HG03342 (cell line): ENCODE measurements around the gene HDAC6.
"Not testable (repeated sequence)": the region's sequence is repeated elsewhere in the genome, so short reads cannot be mapped to it uniquely, and the experiment has no call there.

ENCODE experiments used
- ATAC-seq: cut with Tn5 transposase; IDR thresholded peaks from one replicate; pipeline ENCODE4 v1.9.1; 2021; ENCODE audit warnings: mild to moderate bottlenecking, moderate library complexity; ENCODE audit not compliant: unreplicated experiment

Gene HDAC6

DNA sequence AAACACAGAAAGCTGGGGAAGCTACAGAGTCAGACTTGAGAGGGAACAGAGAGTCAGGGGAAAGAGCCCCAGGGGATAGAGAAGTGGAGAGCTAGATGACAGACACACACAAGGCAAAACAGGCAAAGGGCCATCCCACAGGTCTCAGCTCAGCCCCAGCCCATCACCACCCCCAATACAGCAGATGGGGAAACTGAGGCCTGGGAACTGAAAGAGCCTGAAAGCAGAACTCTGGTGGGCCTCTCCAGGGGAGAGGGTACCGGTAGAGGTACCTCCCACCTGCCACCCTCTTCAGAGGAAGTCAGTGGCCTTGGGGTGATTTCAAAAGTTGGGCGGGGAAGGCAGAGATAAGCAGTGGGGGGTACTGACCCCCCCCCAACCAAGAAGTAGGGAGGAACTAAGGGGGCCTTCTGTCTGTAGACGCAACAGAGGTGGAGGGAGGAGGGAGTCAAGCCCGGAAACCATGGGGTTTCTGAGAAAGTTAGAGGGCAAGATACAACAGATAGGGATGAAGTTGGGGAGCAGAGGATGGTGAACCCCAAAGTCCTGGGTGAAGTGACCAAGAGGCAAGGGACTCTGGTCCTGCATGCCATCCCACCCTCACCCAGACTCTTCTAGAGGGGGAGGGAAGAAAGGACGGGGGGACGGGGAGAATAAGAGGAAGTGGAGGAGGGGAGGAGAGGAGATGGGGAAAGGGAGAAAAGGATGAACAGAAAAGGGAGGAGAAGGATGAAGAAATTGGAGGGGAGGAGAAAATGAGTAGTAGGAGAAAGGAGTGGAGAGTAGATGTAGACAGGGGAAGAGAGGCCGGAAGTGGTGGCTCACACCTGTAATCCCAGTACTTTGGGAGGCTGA is 12.3 kb upstream of the HDAC6 start:
- ATAC-seq: no peak

DNA sequence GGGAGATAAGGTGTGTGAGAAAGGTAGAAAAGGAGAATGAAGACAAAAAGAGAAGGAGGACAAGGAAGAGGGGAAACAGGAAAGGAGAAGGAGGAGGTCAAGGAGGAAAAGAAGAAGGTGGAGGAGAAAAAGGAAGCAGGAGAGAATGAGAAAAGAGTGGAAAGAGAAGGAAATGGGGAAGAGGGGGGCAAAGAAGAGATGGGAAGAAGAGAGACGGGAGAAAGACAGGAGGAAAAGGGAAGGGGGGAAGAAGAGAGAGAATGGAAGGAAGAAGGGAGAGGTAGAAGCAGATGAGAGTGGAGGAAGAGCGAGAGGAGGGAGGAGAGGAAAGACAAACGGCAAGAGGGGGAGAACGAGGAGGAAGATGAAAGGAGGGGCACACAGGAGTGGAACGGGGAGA is 11.4 kb upstream of the HDAC6 start:
- ATAC-seq: no peak

DNA sequence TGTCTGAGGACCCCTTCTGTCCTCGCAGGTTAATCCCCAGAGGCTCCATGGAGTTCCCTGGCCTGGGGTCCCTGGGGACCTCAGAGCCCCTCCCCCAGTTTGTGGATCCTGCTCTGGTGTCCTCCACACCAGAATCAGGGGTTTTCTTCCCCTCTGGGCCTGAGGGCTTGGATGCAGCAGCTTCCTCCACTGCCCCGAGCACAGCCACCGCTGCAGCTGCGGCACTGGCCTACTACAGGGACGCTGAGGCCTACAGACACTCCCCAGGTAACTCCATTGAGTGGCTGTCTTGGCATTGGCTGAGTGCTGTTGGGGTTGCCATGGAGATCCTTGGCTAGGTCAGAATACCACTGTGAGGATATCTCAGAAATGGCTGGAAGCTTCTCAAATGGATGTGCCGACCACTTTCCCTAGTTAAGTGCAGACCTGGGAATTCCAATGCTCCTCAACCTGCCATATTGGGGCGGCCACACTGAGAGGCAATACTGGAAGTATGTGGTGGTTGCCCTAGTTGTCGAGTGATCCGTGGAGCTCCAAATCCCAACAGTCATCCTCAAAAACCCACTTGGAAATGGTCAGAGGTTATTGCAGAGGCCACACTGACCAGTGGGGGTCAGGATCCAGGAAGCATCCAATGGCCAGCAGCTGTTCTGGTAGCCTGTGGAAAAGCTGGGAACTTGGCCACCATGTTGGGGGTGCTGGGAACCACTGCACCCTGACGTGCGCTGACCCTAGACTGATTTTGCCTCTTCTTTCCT is 10.6 kb upstream of the HDAC6 start:
- ATAC-seq: no peak

DNA sequence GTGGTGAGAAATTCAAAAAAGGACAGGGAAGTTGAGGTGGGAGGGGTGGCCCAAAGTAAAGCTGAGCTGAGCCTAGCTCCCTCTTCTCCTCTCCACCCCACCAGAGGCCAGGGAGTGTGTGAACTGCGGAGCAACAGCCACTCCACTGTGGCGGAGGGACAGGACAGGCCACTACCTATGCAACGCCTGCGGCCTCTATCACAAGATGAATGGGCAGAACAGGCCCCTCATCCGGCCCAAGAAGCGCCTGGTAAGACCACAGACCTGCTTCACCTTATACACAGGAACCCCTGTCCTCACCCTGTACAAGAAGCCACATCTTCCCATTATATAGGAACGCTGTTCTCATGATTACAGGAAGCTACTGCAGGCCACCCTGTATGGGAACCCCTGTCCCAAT is 9.6 kb upstream of the HDAC6 start:
- ATAC-seq: no peak

DNA sequence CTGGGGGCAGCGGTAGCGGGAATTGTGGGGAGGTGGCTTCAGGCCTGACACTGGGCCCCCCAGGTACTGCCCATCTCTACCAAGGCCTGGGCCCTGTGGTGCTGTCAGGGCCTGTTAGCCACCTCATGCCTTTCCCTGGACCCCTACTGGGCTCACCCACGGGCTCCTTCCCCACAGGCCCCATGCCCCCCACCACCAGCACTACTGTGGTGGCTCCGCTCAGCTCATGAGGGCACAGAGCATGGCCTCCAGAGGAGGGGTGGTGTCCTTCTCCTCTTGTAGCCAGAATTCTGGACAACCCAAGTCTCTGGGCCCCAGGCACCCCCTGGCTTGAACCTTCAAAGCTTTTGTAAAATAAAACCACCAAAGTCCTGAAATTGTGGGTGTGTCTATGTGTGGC is 7.9 kb upstream of the HDAC6 start:
- ATAC-seq: no peak

DNA sequence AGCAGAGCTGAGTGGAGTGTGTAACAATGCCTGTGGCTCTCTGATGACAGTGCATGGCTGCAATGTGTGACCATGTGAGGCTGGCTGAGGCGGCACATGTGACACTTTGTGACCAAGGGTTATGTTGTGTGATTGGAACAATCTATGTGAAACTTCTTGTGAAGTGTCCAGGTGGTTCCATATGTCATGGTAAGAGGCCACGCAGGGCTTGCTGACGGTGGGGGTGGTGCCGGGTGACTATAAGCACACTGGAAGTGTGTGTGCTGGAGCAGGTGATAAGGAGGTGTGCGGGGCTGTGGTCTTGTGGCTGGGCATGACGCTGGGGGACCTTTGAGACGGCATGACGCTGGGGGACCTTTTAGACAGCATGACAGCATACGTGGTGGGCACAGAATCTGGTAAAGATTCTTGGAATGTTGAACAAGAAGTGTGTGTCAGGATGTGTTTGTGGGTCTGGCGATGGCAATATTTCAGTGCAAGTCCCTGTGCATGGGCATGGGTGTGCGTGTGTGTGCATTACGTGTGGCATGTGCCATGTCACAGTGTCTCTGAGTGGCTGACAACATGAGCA is 7.4 kb upstream of the HDAC6 start:
- ATAC-seq: no peak

DNA sequence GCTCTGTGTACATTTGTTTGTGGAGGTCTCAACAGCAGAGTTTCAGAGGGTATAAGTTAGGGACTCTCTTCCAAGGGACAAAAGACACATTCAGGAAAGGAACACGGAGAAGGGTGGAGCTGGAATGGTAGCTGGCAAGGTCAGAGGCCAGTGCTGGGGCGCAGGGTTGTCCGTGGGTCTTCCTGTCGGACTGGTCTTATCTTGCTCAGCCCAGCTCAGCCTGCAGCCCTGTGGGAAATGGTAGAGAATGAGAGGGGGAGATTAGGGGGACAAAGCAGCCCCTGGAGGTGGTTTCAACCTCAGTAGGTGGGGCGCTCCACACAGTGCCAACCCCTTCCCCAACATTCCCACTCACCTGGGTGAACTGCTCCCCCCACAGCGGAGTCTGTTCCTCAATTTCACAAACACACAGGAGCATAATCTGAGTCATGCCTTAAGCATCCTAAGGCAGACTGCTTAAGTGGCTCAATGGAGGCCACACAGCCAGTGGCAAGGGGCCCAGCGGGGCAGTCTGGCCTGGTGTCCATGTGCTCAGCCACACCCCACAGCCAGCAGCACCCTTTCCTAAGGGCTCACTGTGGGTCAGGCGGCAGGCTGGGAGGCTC is 6.9 kb upstream of the HDAC6 start:
- no peak for ATAC-seq

DNA sequence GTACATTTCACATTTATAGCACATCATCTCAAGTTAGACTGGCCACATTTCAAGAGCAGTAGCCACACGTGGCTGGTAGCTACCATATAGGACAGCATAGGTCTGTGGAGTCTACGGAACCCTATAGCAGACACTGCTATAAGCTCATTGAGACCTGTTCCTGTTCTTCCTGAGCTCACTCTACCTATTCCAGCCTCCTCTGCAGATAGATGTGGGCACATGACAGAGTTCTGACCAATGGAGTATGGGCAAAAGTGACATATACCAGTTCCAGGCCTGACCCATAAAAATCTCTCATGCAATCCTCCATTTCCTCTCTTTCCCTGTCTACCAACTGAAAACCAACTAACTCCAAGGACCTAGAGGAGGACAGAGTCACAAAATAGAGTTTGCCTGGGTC is 3.5 kb upstream of the HDAC6 start:
- ATAC-seq: no peak

DNA sequence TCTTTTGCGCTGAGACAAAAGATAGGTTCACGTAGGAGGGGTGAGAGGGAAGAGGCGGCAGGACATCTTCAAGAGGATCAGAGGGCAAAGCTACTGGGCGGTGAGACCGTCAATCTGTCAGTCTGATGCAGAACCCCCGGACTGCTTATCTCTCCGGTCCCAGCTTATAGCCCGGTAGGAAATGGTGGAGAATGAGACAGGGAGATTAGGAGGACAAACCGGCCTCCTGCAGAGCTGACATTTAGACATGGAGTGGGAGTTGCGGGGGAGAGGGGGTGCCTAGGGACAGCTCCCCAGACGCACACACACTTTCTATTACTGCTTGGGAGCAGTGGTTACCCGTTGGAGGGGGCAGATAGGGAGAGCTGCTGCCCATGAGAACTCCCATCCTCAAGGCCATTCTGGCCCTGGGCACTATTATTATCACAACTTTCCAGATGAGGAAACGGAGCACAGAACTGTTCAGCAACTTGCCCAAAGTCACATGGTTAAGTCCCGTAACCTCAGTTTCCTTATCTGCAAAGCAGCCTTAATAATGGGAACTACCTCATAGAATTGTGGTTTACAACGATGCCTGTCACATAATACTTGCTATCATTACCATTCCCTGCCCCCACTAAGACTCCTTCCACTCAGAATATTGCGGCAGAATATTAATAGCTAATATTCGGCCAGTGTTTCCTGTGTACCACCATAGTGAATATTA is 1.1 kb upstream of the HDAC6 start:
- no peak for ATAC-seq

DNA sequence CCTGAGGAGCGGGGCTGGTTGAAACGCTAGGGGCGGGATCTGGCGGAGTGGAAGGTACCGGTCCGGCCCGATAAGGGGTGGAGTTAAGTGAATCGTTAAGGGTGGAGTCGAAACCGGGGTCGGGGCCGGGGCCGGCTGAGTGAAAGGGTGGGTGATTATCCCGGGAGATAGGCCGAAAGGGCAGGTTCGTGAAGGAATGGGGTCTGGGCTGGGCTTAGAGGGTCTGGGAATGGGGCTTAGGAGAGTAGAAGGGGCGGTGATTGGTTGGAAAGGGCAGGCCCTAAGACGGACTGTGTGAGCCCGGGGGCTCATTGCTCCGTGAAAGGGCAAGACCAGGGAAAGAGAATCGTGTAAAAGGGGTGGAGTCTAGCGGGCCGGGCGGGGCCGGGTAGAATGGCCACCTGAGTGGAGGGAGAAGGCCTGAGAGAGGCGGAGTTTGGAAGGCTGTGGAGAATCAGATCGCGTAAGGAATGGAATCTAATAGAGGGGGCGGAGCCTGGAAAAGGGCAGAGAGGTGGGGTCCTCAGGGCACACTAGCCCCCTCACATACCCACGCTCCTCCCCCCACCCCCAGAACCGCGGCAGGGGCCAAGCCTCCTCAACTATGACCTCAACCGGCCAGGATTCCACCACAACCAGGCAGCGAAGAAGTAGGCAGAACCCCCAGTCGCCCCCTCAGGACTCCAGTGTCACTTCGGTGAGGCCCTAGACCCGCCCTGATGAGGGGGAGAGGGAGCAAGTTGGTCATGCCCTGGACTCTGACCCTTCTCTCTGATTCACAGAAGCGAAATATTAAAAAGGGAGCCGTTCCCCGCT is 430 bp downstream of the HDAC6 start:
- ATAC-seq: peak; percentile 39

DNA sequence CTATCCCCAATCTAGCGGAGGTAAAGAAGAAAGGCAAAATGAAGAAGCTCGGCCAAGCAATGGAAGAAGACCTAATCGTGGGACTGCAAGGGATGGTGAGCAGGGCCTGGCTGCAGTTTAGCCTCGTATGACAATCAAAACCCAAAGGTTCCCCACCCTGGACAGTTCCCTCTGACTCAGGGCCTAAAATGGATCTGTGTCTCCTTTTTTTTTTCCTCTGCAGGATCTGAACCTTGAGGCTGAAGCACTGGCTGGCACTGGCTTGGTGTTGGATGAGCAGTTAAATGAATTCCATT is 986 bp downstream of the HDAC6 start:
- ATAC-seq: no peak

DNA sequence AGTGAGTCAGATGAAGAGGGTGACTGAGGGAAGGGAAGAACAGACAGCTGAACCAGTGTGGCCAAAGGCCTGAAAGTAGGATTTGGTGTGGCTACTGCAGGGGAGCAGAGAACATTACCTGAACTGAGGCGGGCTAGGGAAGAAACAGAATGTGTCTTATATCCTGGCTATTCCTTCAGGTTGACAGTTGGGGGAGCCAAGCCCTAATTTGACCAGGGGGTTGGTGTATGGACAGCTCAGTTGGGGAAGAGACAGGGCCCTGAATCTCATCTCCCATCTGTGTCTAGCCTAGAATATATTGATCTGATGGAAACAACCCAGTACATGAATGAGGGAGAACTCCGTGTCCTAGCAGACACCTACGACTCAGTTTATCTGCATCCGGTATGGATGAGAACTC is 4.2 kb downstream of the HDAC6 start:
- no peak for ATAC-seq

DNA sequence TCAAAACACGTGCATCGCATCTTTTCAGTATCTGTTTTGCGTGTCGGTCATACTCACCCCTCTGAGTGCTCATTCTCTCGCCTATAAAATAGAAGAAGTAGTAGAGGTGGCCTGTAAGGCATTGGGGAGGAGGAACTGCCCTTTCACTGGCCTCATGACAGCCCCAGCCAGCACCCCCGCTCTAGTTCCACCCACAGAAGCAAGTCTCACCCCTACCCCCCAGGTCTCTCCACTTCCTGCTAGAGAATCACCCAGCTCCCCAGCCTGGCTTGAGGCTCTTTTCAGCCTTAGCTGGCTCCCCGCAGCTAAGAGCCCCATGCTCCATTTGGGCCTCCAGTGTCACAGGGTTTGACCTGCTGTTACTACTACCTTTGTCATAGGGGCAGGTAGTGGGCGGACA is 11.8 kb downstream of the HDAC6 start:
- ATAC-seq: no peak

DNA sequence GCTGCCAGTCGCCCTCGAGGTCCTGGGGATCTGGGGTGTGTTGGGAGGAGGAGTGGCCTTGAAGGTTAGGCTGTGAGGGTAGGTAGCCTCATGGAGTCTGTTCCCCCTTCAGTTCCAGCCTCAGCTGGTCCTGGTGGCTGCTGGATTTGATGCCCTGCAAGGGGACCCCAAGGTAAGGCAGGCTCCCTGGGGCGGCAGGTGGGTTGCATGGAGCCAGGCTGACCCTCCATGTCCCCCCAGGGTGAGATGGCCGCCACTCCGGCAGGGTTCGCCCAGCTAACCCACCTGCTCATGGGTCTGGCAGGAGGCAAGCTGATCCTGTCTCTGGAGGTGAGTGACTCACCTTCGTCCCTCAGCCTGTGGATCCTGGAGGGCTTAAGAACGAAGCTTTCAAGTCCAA is 12.9 kb downstream of the HDAC6 start:
- ATAC-seq: no peak

DNA sequence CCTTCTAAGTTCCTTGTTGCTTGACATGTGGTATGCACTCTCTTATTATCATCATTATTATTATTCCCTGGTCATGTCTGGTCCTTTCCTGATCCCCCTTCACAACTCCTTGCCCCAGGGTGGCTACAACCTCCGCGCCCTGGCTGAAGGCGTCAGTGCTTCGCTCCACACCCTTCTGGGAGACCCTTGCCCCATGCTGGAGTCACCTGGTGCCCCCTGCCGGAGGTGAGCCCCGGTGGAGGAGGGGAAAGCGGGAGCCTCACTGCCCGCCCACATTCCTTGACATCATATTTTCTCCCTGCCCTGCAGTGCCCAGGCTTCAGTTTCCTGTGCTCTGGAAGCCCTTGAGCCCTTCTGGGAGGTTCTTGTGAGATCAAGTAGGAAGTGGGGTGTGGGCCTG is 13.4 kb downstream of the HDAC6 start:
- no peak for ATAC-seq

DNA sequence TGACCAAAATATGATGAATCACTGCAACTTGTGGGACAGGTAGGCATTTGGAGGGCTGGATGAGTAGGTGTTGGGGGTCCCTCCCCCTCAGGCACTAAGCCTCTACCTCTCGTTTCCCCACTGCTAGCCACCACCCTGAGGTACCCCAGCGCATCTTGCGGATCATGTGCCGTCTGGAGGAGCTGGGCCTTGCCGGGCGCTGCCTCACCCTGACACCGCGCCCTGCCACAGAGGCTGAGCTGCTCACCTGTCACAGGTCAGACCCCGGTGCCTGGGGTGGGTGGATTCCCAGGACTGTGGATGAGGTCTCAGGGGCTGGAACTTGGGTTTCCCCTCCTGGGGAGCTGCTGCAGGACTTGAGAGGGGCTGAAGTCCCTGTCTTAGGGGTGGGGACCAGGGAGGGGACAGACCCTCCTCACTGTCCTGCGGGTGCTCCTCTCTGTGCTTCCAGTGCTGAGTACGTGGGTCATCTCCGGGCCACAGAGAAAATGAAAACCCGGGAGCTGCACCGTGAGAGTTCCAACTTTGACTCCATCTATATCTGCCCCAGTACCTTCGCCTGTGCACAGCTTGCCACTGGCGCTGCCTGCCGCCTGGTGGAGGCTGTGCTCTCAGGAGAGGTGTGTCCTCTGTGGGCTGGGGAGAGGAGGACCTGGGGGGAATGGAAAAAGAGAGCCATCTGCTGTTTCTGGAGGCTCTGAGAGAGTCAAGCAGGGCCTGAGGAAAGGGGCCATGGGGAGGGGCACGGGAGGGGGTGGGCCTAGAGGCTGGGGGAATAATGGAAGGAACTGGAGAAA is 14.3 kb downstream of the HDAC6 start:
- no peak for ATAC-seq

DNA sequence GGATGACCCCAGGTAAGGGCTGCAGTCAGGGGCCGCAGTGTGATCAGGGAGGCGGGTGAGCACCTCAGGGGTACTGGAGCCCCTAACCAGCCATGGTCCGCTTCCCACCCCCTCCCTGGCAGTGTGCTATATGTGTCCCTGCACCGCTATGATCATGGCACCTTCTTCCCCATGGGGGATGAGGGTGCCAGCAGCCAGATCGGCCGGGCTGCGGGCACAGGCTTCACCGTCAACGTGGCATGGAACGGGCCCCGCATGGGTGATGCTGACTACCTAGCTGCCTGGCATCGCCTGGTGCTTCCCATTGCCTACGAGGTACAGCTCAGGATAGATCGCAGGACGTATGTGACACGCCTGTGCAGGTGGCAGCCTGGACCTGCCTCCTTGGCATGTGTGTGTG is 16.2 kb downstream of the HDAC6 start:
- ATAC-seq: no peak

DNA sequence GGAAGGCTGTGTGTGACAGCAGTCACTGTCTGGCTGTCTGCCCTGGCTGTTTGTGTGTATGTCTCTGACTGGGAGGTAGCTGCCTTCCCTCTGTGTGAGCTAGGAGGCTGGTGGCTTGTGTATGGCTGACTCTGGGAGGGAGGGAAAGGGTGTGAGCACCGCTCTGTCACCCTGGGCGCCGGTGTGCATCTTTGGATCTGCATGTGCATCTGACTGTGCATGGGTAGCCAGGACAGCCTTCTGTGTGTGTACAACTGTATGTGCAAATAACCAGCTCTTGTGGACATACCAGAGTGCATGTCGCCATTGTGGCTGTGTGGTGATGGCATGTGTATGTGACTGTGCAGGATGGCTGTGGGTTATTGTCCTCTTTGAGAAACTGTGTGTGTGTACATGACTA is 17.0 kb downstream of the HDAC6 start:
- ATAC-seq: no peak

DNA sequence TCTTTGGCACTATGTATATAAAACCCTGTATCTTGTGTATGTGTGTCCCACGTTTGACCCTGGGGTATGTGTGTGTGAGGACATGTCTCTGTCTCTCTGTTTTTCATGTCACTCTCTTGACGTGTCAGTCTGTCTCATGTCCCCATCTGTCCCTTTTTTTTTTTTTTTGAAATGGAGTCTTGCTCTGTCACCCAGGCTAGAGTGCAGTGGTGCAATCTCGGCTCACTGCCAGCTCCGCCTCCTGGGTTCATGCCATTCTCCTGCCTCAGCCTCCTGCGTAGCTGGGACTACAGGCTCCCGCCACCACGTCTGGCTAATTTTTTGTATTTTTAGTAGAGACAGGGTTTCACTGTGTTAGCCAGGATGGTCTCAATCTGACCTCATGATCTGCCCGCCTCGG is 17.5 kb downstream of the HDAC6 start:
- ATAC-seq: not testable (repeated sequence)

DNA sequence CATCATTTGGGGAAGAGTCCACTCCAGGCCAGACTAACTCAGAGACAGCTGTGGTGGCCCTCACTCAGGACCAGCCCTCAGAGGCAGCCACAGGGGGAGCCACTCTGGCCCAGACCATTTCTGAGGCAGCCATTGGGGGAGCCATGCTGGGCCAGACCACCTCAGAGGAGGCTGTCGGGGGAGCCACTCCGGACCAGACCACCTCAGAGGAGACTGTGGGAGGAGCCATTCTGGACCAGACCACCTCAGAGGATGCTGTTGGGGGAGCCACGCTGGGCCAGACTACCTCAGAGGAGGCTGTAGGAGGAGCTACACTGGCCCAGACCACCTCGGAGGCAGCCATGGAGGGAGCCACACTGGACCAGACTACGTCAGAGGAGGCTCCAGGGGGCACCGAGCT is 21.2 kb downstream of the HDAC6 start:
- no peak for ATAC-seq
